Naive thymus-derived CD4-positive, alpha-beta T cell (primary cell): ENCODE measurements around the gene TRPV6. TPM values are rescaled to one million over a fixed set of nuclear protein-coding genes. Genes with fewer than 3 reads are reported as not detected.
A peak's percentile ranks its signal among the peaks of the same experiment; 100 is the strongest.

ENCODE experiments used
- ATAC-seq: fragments of 150-1000 bp; cut with Tn5 transposase; 2 replicates; pipeline ENCODE4 v1.10.0; 2021; ENCODE audit warnings: mild to moderate bottlenecking, moderate library complexity
- CTCF ChIA-PET: fragments of 350-600 bp; sonication (Branson Sonifier 250); formaldehyde crosslinking; loops from one replicate; lab custom pipeline; 2021; ENCODE audit warnings: antibody characterized with exemption; lab: Charles Lee
- POLR2A ChIA-PET: fragments of 350-600 bp; sonication (Branson Sonifier 250); formaldehyde crosslinking; loops from one replicate; lab custom pipeline; 2021; ENCODE audit warnings: antibody characterized with exemption, inconsistent platforms; lab: Charles Lee
- DNase-seq, 9 donors: peaks; one replicate each; pipeline versions ENCODE4 v3.0.0 to v3.0.0-alpha.2; 2020 to 2022; ENCODE audit warnings: mixed read lengths in 1 of 9
- H3K27ac ChIP-seq: one replicate; pipeline ENCODE4 v1.7.0; 2013; ENCODE audit warnings: mild to moderate bottlenecking, low read depth, low read length, moderate library complexity
- H3K27me3 ChIP-seq, 2 donors: one replicate each; pipeline ENCODE4 v1.7.0; 2013; ENCODE audit warnings: low read length in 2 of 2, mild to moderate bottlenecking in 2 of 2, moderate library complexity in 2 of 2; ENCODE audit not compliant: control insufficient read depth in 2 of 2, insufficient read depth in 2 of 2
- H3K36me3 ChIP-seq, 3 experiments: 1 replicate in 2 of 3; 2 replicates in 1 of 3; pipeline ENCODE4 v1.7.0; 2013; ENCODE audit warnings: low read length in 3 of 3, mild to moderate bottlenecking in 3 of 3, moderate library complexity in 1 of 3; ENCODE audit not compliant: insufficient read depth in 3 of 3, control insufficient read depth in 2 of 3
- H3K4me1 ChIP-seq, 2 donors: one replicate each; pipeline ENCODE4 v1.7.0; 2013; ENCODE audit warnings: low read length in 2 of 2, mild to moderate bottlenecking in 2 of 2, moderate library complexity in 1 of 2; ENCODE audit not compliant: control insufficient read depth in 2 of 2, insufficient read depth in 2 of 2
- H3K4me3 ChIP-seq: 2 replicates; pipeline ENCODE4 v1.7.0; 2013; ENCODE audit warnings: mild to moderate bottlenecking, low read length
- H3K9me3 ChIP-seq, 3 experiments: 1 replicate in 2 of 3; 2 replicates in 1 of 3; pipeline ENCODE4 v1.7.0; 2013; ENCODE audit warnings: low read length in 3 of 3; ENCODE audit not compliant: control insufficient read depth in 2 of 3
- H3K27ac Mint-ChIP-seq, 9 donors: one replicate each; pipeline ENCODE4 v1.8.0; 2020 to 2022; ENCODE audit warnings: mixed read lengths in 9 of 9, mild to moderate bottlenecking in 8 of 9, moderate library complexity in 5 of 9, inconsistent platforms in 2 of 9
- H3K27me3 Mint-ChIP-seq, 5 donors: one replicate each; pipeline ENCODE4 v1.8.0; 2021 to 2022; ENCODE audit warnings: mixed read lengths in 5 of 5, mild to moderate bottlenecking in 1 of 5
- H3K36me3 Mint-ChIP-seq, 5 donors: one replicate each; pipeline ENCODE4 v1.8.0; 2020 to 2022; ENCODE audit warnings: mixed read lengths in 5 of 5, mild to moderate bottlenecking in 3 of 5, inconsistent platforms in 1 of 5
- H3K4me1 Mint-ChIP-seq, 7 donors: one replicate each; pipeline ENCODE4 v1.8.0; 2020 to 2022; ENCODE audit warnings: mixed read lengths in 7 of 7, mild to moderate bottlenecking in 3 of 7, inconsistent platforms in 1 of 7
- H3K4me3 Mint-ChIP-seq, 10 donors: one replicate each; pipeline ENCODE4 v1.8.0; 2020 to 2022; ENCODE audit warnings: mild to moderate bottlenecking in 10 of 10, mixed read lengths in 10 of 10, moderate library complexity in 6 of 10, inconsistent platforms in 2 of 10
- H3K9me3 Mint-ChIP-seq, 11 donors: one replicate each; pipeline ENCODE4 v1.8.0; 2020 to 2022; ENCODE audit warnings: mixed read lengths in 11 of 11, mild to moderate bottlenecking in 4 of 11, inconsistent platforms in 1 of 11, moderate library complexity in 1 of 11
- intact Hi-C, 2 donors: fragments of 100-400 bp; cut with micrococcal nuclease; formaldehyde crosslinking; loops; one replicate each; pipeline ENCODE4 v1.15.1; 2023
- polyA plus RNA-seq, 2 donors: library from polyadenylated mRNA; unstranded; fragments of 300-500 nt; fragmentation: Illumina TruSeq; gene quantifications; one replicate each; pipeline ENCODE4 v1.2.3, GENCODE V29; 2021
- total RNA-seq, 6 experiments: library from RNA in 5 of 6; stranded (reverse) in 5 of 6; gene quantifications; 1 replicate in 5 of 6; 2 replicates in 1 of 6; pipeline ENCODE4 v1.2.3 and lab custom pipeline; 2021 to 2026

TRPV6 gene
- total and polyA plus RNA-seq, 7 experiments from 2014 or later: 0.05 TPM; not detected in 6

GRCh38 chr7:142874837-142875236, 10.7 kb downstream of the TRPV6 start:
- no peak overlapping the region for H3K4me3 Mint-ChIP-seq
- peaks cover 0 to 23% (median 3%) of the 10 kb centered on the region in 5 donors for H3K36me3 Mint-ChIP-seq
- H3K4me1 Mint-ChIP-seq: no peaks in the 10 kb centered on the region
- H3K27me3 Mint-ChIP-seq: peaks cover 0 to 9% (median 3%) of the 10 kb centered on the region in 5 donors
- DNase-seq: no peak
- POLR2A ChIA-PET: interaction anchor here (1.2 kb wide), 1 partner anchor 21 kb away, joined by 3 read pairs; no protein-coding TSS in a partner anchor
- Histone ChIP-seq H3K27ac (no peak overlapping the region), H3K4me3 (no peak overlapping the region), H3K36me3 (peaks cover 0 to 19% (median 0%) of the 10 kb centered on the region in 3 experiments), H3K9me3 (no peaks in the 10 kb centered on the region), H3K4me1 (no peaks in the 10 kb centered on the region), H3K27me3 (no peaks in the 10 kb centered on the region)
- no peak for ATAC-seq
- H3K9me3 Mint-ChIP-seq: no peaks in the 10 kb centered on the region
- CTCF ChIA-PET: interaction anchor here (0.7 kb wide), 1 partner anchor 9 kb away, joined by 3 read pairs; no protein-coding TSS in a partner anchor
- no peak overlapping the region for H3K27ac Mint-ChIP-seq
- intact Hi-C loops: no loop called here

GRCh38 chr7:142874409-142874808, 11.1 kb downstream of the TRPV6 start:
- intact Hi-C loops: no loop called here
- CTCF ChIA-PET: interaction anchor here (0.7 to 1.0 kb wide), 2 partner anchors 8 to 512 kb away, joined by 3 read pairs; no protein-coding TSS in a partner anchor
- H3K27ac Mint-ChIP-seq: peak overlapping the region in 1 of 9 donors; percentile 36

GRCh38 chr7:142873871-142874270, 11.7 kb downstream of the TRPV6 start:
- no peak overlapping the region for H3K4me3 Mint-ChIP-seq
- Histone ChIP-seq H3K4me3 (no peak overlapping the region), H3K27ac (no peak overlapping the region), H3K36me3 (peaks cover 0 to 28% (median 0%) of the 10 kb centered on the region in 3 experiments), H3K9me3 (no peaks in the 10 kb centered on the region), H3K27me3 (no peaks in the 10 kb centered on the region), H3K4me1 (no peaks in the 10 kb centered on the region)
- DNase-seq (no peak), ATAC-seq (no peak)
- H3K9me3 Mint-ChIP-seq: no peaks in the 10 kb centered on the region
- H3K4me1 Mint-ChIP-seq: no peaks in the 10 kb centered on the region
- H3K36me3 Mint-ChIP-seq: peaks cover 0 to 29% (median 9%) of the 10 kb centered on the region in 5 donors
- ChIA-PET CTCF (interaction anchor here (1.0 to 1.4 kb wide), 3 partner anchors 62 to 512 kb away, joined by 3 to 5 read pairs (median 3); no protein-coding TSS in a partner anchor), POLR2A (interaction anchor here (1.0 kb wide), 1 partner anchor 10 kb away, joined by 3 read pairs; no protein-coding TSS in a partner anchor)
- peaks cover 0 to 5% (median 0%) of the 10 kb centered on the region in 5 donors for H3K27me3 Mint-ChIP-seq
- H3K27ac Mint-ChIP-seq: peak overlapping the region in 3 of 9 donors; percentile 18 to 45 (median 43)
- intact Hi-C loops: loop anchor here in 1 of 2 donors (2.0 kb wide), 1 partner anchor 19 kb away; the partner anchor contains the start of gene EPHB6

More at GRCh38 chr7:142874409-142874808, 11.1 kb downstream of the TRPV6 start:
- ATAC-seq: no peak
- peaks cover 0 to 27% (median 6%) of the 10 kb centered on the region in 5 donors for H3K36me3 Mint-ChIP-seq
- peaks cover 0 to 5% (median 0%) of the 10 kb centered on the region in 5 donors for H3K27me3 Mint-ChIP-seq
- Histone ChIP-seq H3K27ac (no peak overlapping the region), H3K4me3 (no peak overlapping the region), H3K27me3 (no peaks in the 10 kb centered on the region), H3K36me3 (peaks cover 0 to 23% (median 0%) of the 10 kb centered on the region in 3 experiments), H3K4me1 (no peaks in the 10 kb centered on the region), H3K9me3 (no peaks in the 10 kb centered on the region)
- H3K4me1 Mint-ChIP-seq: no peaks in the 10 kb centered on the region
- DNase-seq: no peak
- POLR2A ChIA-PET: no interaction called here
- H3K4me3 Mint-ChIP-seq: no peak overlapping the region
- no peaks in the 10 kb centered on the region for H3K9me3 Mint-ChIP-seq

GRCh38 chr7:142873281-142873784, 12.2 kb downstream of the TRPV6 start:
- peak overlapping the region in 2 of 9 donors; percentile 17 to 59 for H3K27ac Mint-ChIP-seq
- POLR2A ChIA-PET: interaction anchor here (0.7 to 1.0 kb wide), 2 partner anchors 9 to 25 kb away, joined by 3 read pairs; no protein-coding TSS in a partner anchor
- DNase-seq (peak in 1 of 9 donors; percentile 34), ATAC-seq (peak; percentile 43)
- H3K9me3 ChIP-seq: no peaks in the 10 kb centered on the region
- H3K4me1 ChIP-seq: no peaks in the 10 kb centered on the region
- no peak overlapping the region for H3K4me3 Mint-ChIP-seq
- H3K4me1 Mint-ChIP-seq: no peaks in the 10 kb centered on the region
- H3K36me3 ChIP-seq: peaks cover 0 to 34% (median 0%) of the 10 kb centered on the region in 3 experiments
- H3K27me3 Mint-ChIP-seq: peaks cover 0 to 5% (median 0%) of the 10 kb centered on the region in 5 donors
- CTCF ChIA-PET: interaction anchor here (1.0 to 1.4 kb wide), 4 partner anchors 19 to 511 kb away, joined by 3 to 5 read pairs (median 4); partner anchors contain the start of gene EPHB6
- intact Hi-C loops: loop anchor here in 1 of 2 donors (2.0 kb wide), 1 partner anchor 19 kb away; the partner anchor contains the start of gene EPHB6
- H3K4me3 ChIP-seq: no peak overlapping the region
- H3K27ac ChIP-seq: no peak overlapping the region
- no peaks in the 10 kb centered on the region for H3K27me3 ChIP-seq
- H3K36me3 Mint-ChIP-seq: peaks cover 0 to 29% (median 9%) of the 10 kb centered on the region in 5 donors
- H3K9me3 Mint-ChIP-seq: no peaks in the 10 kb centered on the region

GRCh38 chr7:142872106-142872675, 13.4 kb downstream of the TRPV6 start:
- intact Hi-C loops: loop anchor here in 1 of 2 donors (2.0 kb wide), 1 partner anchor 17 kb away; the partner anchor contains the start of gene EPHB6
- Mint-ChIP-seq H3K4me3 (no peak overlapping the region), H3K36me3 (peaks cover 0 to 29% (median 9%) of the 10 kb centered on the region in 5 donors), H3K9me3 (no peaks in the 10 kb centered on the region), H3K27me3 (peaks cover 0 to 5% (median 0%) of the 10 kb centered on the region in 5 donors), H3K27ac (no peak overlapping the region), H3K4me1 (no peaks in the 10 kb centered on the region)
- Histone ChIP-seq H3K27me3 (no peaks in the 10 kb centered on the region), H3K4me1 (no peaks in the 10 kb centered on the region), H3K4me3 (no peak overlapping the region), H3K9me3 (no peaks in the 10 kb centered on the region), H3K27ac (no peak overlapping the region), H3K36me3 (peaks cover 0 to 37% (median 0%) of the 10 kb centered on the region in 3 experiments)
- ChIA-PET POLR2A (no interaction called here), CTCF (interaction anchor here (1.1 kb wide), 1 partner anchor 10 kb away, joined by 3 read pairs; no protein-coding TSS in a partner anchor)
- ATAC-seq (no peak), DNase-seq (no peak)
